Measurements from ENCODE around the gene STX16. TPM values are rescaled to one million over a fixed set of nuclear protein-coding genes. Genes with fewer than 3 reads are reported as not detected.

STX16 gene
- total and polyA plus RNA-seq, 9 of the 15 experiments (the other 6 are each of a cell fraction or from before 2014, with no cell fraction given): 4.4 to 43.5 (median 14.7) TPM

DNA sequence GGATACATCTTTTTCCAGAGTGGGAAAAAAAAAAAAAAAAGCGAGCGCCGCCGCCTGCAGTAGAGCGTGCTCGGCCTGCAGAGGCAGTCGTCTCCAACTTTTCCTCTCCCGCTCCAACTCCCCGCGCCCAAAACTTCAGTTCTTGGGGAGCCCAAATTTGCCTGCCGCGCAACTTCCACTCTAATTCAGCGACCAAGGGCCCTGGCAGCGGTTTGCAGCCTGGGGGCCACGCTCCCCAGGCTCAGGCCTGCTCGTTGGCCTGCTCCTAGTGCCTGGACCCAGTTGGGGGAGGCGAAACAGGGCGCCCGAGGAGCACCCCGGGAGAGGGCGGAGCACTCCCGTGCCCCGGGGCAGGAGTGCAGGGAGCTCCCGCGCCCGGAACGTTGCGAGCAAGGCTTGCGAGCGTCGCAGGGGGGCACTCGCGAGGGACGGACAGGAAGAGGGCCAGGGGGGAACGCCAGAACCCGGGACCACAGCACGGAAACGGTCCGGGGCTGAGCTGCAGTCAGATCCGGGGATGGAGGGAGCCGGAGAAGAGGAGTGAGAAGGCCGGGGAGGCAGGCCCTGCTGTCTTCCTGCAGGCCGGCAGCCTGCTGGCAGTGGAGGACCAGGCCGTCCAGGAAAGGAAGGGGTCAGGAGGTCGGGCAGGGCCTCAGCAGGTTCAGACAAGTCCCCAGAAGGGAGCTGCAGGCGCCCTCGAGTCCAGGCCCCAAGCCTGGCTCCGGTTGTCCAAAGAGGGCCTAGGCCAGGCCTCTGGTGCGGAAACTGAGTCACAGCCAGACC lies at the start of gene STX16 (continued):
- TF ChIP-seq CREB3L1 (IDR thresholded peaks at IDR 0.05; ENCODE audit: borderline replicate concordance, low read depth): peak; percentile 70; the same call in 1 of the 2 replicates
- no peak for TF ChIP-seq SMARCC2 (IDR thresholded peaks at IDR 0.05; ENCODE audit: low read depth)
- TF ChIP-seq CBFB (CRISPR knock-in tag; IDR thresholded peaks at IDR 0.05): peak; percentile 93
- peak; percentile 88; the same call in 1 of the 2 replicates for TF ChIP-seq PHF8 (IDR thresholded peaks at IDR 0.05; ENCODE audit: borderline replicate concordance, low read length)
- peak; percentile 31; the same call in 1 of the 2 replicates for TF ChIP-seq FOXP1 (CRISPR knock-in tag; IDR thresholded peaks at IDR 0.05)
- TF ChIP-seq MAFK (IDR thresholded peaks at IDR 0.05; ENCODE audit: low read length): no peak
- no peak for TF ChIP-seq ZNF668 (CRISPR knock-in tag; IDR thresholded peaks at IDR 0.05)
- TF ChIP-seq HDAC1 (IDR thresholded peaks at IDR 0.05): peak in 1 of 2 experiments; percentile 87; a peak in 2 of 4 replicates
- TF ChIP-seq BHLHE40 (IDR thresholded peaks at IDR 0.05; ENCODE audit: low read length): peak; percentile 90
- TF ChIP-seq PRPF4 (IDR thresholded peaks at IDR 0.05; ENCODE audit: insufficient read depth, low read depth, low read length, poor library complexity, severe bottlenecking): peak; percentile 22
- TF ChIP-seq ZFP36 (IDR thresholded peaks at IDR 0.05; ENCODE audit: low read depth, low read length, partially characterized antibody): peak; percentile 40
- TF ChIP-seq ZNF766 (CRISPR knock-in tag; conservative IDR thresholded peaks at IDR 0.05): 0 out of 2 replicates have a peak, but pooled peaks have one; percentile 50
- no peak for TF ChIP-seq NCOA2 (IDR thresholded peaks at IDR 0.05; ENCODE audit: partially characterized antibody in 2 of 2)
- TF ChIP-seq GATAD2B (IDR thresholded peaks at IDR 0.05; ENCODE audit: borderline replicate concordance): peak; percentile 87
- no peak for TF ChIP-seq SIRT6 (IDR thresholded peaks at IDR 0.05; ENCODE audit: low read depth, low read length)
- TF ChIP-seq ZNF282 (CRISPR knock-in tag; IDR thresholded peaks at IDR 0.05): peak; percentile 100
- TF ChIP-seq HBP1 (CRISPR knock-in tag; IDR thresholded peaks at IDR 0.05): no peak; the same call in 1 of the 2 replicates
- no peak for TF ChIP-seq HDAC6 (IDR thresholded peaks at IDR 0.05; ENCODE audit: low read depth, low read length)
- peak; percentile 71 to 85; a peak in 3 of 4 replicates for TF ChIP-seq TBL1XR1 (IDR thresholded peaks at IDR 0.05; ENCODE audit: low read length in 2 of 2)
- TF ChIP-seq, protein P1, sequence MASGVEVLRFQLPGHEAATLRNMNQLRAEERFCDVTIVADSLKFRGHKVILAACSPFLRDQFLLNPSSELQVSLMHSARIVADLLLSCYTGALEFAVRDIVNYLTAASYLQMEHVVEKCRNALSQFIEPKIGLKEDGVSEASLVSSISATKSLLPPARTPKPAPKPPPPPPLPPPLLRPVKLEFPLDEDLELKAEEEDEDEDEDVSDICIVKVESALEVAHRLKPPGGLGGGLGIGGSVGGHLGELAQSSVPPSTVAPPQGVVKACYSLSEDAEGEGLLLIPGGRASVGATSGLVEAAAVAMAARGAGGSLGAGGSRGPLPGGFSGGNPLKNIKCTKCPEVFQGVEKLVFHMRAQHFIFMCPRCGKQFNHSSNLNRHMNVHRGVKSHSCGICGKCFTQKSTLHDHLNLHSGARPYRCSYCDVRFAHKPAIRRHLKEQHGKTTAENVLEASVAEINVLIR (CRISPR knock-in tag; IDR thresholded peaks at IDR 0.05): no peak; the same call in 1 of the 2 replicates
- TF ChIP-seq NR2C2 (CRISPR knock-in tag; IDR thresholded peaks at IDR 0.05): peak; percentile 85
- TF ChIP-seq NR2C2 (tag; IDR thresholded peaks at IDR 0.05): peak; percentile 89
- TF ChIP-seq POLR2A (conservative IDR thresholded peaks at IDR 0.05): peak; percentile 89
- TF ChIP-seq ZNF121 (CRISPR knock-in tag; conservative IDR thresholded peaks at IDR 0.05): no peak; the same call in 1 of the 2 replicates
- TF ChIP-seq RAD21 (CRISPR knock-in tag; conservative IDR thresholded peaks at IDR 0.05 in 1 of 2, IDR thresholded peaks at IDR 0.05 in 1 of 2): peak; percentile 48 to 51
- TF ChIP-seq EGR1 (conservative IDR thresholded peaks at IDR 0.05): peak; percentile 31
